PFSK-1 (cell line): ENCODE measurements around the gene KLHL28. TPM values are rescaled to one million over a fixed set of nuclear protein-coding genes. Genes with fewer than 3 reads are reported as not detected.

ENCODE experiments used
- FOXP2 ChIP-seq: optimal IDR thresholded peaks from 2 replicates; pipeline ENCODE3; 2011; ENCODE audit warnings: borderline replicate concordance, control low read depth, inconsistent platforms; ENCODE audit not compliant: insufficient read depth; ENCODE audit errors: extremely low read length, extremely low read depth
- POLR2AphosphoS5 ChIP-seq: IDR thresholded peaks from 2 replicates; pipeline ENCODE4 v1.6.1; 2012; ENCODE audit warnings: low read depth, mild to moderate bottlenecking, control low read depth, low read length, moderate library complexity
- SIN3A ChIP-seq: IDR thresholded peaks from 2 replicates; pipeline ENCODE4 v1.6.1; 2012; ENCODE audit warnings: mild to moderate bottlenecking, low read length, moderate library complexity, borderline replicate concordance; ENCODE audit not compliant: insufficient read depth
- TAF1 ChIP-seq: IDR thresholded peaks from 2 replicates; pipeline ENCODE4 v1.6.1; 2012; ENCODE audit warnings: low read length, control low read depth, borderline replicate concordance; ENCODE audit not compliant: insufficient read depth
- polyA plus RNA-seq: library from polyadenylated mRNA; unstranded; fragments of >200 nt; gene quantifications from one replicate; pipeline ENCODE4 v1.2.1, GENCODE V29; 2012; ENCODE audit warnings: low read depth, missing spikeins; ENCODE audit not compliant: insufficient read length
- TF ChIP-seq, protein P1 (sequence below), 2 experiments: IDR thresholded peaks; 2 replicates each; pipeline versions ENCODE4 v1.6.1 to v1.8.0; 2011 to 2012; ENCODE audit warnings: low read depth in 2 of 2, low read length in 2 of 2, control low read depth in 1 of 2, inconsistent platforms in 1 of 2, mild to moderate bottlenecking in 1 of 2, moderate library complexity in 1 of 2; ENCODE audit not compliant: insufficient read depth in 1 of 2

KLHL28 gene, protein sequence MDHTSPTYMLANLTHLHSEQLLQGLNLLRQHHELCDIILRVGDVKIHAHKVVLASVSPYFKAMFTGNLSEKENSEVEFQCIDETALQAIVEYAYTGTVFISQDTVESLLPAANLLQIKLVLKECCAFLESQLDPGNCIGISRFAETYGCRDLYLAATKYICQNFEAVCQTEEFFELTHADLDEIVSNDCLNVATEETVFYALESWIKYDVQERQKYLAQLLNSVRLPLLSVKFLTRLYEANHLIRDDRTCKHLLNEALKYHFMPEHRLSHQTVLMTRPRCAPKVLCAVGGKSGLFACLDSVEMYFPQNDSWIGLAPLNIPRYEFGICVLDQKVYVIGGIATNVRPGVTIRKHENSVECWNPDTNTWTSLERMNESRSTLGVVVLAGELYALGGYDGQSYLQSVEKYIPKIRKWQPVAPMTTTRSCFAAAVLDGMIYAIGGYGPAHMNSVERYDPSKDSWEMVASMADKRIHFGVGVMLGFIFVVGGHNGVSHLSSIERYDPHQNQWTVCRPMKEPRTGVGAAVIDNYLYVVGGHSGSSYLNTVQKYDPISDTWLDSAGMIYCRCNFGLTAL
- 1.3 TPM for polyA plus RNA-seq

GRCh38 chr14:44961554-44962333 lies at the start of gene KLHL28, which contains the start of gene TOGARAM1:
TSS of gene KLHL28 (minus strand) at chr14:44961947. CDS start at chr14:44945928, 16,019 bp downstream.
TSS of gene TOGARAM1 (plus strand) at chr14:44962190. CDS start at chr14:44962422, 232 bp downstream.
- TF ChIP-seq, protein P1, sequence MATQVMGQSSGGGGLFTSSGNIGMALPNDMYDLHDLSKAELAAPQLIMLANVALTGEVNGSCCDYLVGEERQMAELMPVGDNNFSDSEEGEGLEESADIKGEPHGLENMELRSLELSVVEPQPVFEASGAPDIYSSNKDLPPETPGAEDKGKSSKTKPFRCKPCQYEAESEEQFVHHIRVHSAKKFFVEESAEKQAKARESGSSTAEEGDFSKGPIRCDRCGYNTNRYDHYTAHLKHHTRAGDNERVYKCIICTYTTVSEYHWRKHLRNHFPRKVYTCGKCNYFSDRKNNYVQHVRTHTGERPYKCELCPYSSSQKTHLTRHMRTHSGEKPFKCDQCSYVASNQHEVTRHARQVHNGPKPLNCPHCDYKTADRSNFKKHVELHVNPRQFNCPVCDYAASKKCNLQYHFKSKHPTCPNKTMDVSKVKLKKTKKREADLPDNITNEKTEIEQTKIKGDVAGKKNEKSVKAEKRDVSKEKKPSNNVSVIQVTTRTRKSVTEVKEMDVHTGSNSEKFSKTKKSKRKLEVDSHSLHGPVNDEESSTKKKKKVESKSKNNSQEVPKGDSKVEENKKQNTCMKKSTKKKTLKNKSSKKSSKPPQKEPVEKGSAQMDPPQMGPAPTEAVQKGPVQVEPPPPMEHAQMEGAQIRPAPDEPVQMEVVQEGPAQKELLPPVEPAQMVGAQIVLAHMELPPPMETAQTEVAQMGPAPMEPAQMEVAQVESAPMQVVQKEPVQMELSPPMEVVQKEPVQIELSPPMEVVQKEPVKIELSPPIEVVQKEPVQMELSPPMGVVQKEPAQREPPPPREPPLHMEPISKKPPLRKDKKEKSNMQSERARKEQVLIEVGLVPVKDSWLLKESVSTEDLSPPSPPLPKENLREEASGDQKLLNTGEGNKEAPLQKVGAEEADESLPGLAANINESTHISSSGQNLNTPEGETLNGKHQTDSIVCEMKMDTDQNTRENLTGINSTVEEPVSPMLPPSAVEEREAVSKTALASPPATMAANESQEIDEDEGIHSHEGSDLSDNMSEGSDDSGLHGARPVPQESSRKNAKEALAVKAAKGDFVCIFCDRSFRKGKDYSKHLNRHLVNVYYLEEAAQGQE (IDR thresholded peaks at IDR 0.05; ENCODE audit: insufficient read depth in 1 of 2, low read depth in 2 of 2, low read length in 2 of 2) = 0 out of 4 replicates have a peak, but pooled peaks of 1 of the 2 experiments have one; percentile 26
- TF ChIP-seq POLR2AphosphoS5 = peak; percentile 90
- peak; percentile 51; the same call in 1 of the 2 replicates for TF ChIP-seq TAF1
- TF ChIP-seq FOXP2 = peak; percentile 83
- TF ChIP-seq SIN3A = no peak

DNA sequence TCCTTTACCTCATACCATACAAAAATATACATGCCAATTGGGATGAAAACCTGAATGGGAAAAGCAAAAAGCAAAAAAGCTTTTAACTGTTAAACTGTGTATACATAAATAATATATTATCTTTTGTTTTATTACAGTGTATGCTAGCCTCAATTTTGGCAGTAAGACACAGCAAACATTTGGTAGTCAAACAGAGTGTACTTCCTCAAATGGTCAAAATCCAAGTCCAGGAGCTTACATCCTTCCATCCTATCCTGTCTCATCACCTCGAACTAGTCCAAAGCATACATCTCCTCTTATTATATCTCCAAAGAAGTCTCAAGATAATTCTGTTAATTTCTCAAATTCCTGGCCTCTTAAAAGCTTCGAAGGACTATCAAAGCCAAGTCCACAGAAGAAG lies 42.2 kb upstream of the KLHL28 start:
- no peak for TF ChIP-seq TAF1
- no peak for TF ChIP-seq SIN3A
- no peak for TF ChIP-seq FOXP2
- TF ChIP-seq, protein P1 (IDR thresholded peaks at IDR 0.05; ENCODE audit: insufficient read depth in 1 of 2, low read depth in 2 of 2, low read length in 2 of 2) = no peak
- no peak for TF ChIP-seq POLR2AphosphoS5

- TF ChIP-seq TAF1 (no peak), POLR2AphosphoS5 (no peak), SIN3A (no peak), FOXP2 (no peak)
- TF ChIP-seq, protein P1 (IDR thresholded peaks at IDR 0.05; ENCODE audit: insufficient read depth in 1 of 2, low read depth in 2 of 2, low read length in 2 of 2) = no peak
These were observed 34.1 kb upstream of the KLHL28 start for GRCh38 chr14:44995770-44996294.

GRCh38 chr14:44995196-44995595 lies 33.4 kb upstream of the KLHL28 start:
- TF ChIP-seq POLR2AphosphoS5 (no peak), SIN3A (no peak), TAF1 (no peak), FOXP2 (no peak)
- TF ChIP-seq, protein P1 (IDR thresholded peaks at IDR 0.05; ENCODE audit: insufficient read depth in 1 of 2, low read depth in 2 of 2, low read length in 2 of 2) = no peak
